Choroid plexus epithelial cell (primary cell): ENCODE results near the gene RSPRY1.

Experiments used
- DNase-seq: peaks from one replicate; pipeline ENCODE4 v3.0.0-alpha.2; 2010; ENCODE audit warnings: low read depth
- H3K4me3 ChIP-seq: 2 replicates; pipeline ENCODE4 v1.5.1; 2011; ENCODE audit warnings: low read depth, mild to moderate bottlenecking, control low read depth, low read length, moderate library complexity
- TF ChIP-seq, protein P1 (sequence below): conservative IDR thresholded peaks from 2 replicates; pipeline ENCODE4 v1.5.1; 2011; ENCODE audit warnings: low read depth, mild to moderate bottlenecking, control low read depth, inconsistent platforms, low read length, moderate library complexity

Gene RSPRY1

DNA sequence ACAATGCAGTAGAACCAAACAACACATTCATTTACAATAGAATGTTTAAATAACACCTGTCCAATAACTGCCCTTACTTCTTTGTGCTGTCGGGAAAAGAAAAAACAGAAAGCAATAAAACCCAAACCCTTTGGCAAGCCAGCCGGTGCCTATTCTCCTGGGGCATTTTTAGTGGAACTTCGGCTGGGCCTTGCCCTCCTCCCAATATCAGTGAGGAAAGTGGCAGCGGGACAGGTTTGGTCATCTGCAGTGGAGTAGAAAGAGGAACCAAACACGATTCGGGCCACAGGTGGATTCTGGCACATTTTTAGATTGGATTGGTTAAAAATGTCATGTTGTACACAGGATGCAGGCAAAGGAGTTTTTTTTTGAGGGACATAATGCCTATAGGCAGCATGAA, 32.3 kb upstream of the RSPRY1 start:
- DNase-seq, result no peak
- H3K4me3 ChIP-seq, result no peak overlapping the region
- TF ChIP-seq, protein P1, sequence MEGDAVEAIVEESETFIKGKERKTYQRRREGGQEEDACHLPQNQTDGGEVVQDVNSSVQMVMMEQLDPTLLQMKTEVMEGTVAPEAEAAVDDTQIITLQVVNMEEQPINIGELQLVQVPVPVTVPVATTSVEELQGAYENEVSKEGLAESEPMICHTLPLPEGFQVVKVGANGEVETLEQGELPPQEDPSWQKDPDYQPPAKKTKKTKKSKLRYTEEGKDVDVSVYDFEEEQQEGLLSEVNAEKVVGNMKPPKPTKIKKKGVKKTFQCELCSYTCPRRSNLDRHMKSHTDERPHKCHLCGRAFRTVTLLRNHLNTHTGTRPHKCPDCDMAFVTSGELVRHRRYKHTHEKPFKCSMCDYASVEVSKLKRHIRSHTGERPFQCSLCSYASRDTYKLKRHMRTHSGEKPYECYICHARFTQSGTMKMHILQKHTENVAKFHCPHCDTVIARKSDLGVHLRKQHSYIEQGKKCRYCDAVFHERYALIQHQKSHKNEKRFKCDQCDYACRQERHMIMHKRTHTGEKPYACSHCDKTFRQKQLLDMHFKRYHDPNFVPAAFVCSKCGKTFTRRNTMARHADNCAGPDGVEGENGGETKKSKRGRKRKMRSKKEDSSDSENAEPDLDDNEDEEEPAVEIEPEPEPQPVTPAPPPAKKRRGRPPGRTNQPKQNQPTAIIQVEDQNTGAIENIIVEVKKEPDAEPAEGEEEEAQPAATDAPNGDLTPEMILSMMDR, result no peak

DNA sequence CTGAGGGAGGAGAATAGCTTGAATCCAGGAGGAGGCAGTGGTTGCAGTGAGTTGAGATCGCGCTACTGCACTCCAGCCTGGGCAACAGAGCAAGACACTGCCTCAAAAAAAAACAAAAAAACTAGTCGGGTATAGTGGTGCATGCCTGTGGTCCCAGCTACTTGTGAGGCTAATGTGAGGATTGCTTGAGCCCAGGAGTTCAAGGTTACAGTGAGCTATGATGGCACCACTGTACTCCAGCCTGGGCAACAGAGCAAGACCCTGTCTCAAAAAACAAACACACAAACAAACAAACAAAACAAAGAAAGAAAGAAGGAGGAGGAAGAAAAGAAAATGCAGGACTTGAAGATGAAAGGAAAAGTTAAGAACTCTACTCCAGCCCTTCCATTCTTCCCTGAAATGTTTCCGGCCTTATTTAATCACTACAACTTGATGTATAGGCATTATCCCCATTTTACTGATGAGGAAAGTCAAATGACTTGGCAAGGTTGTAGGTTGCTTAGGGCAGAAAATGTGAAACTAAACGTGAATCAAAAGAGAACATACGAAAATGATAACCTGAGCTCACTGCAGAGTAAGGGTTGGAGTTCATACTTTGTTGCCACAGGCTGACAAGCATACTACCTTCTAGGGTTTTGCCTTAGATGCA, 30.3 kb upstream of the RSPRY1 start:
- H3K4me3 ChIP-seq, result no peak overlapping the region
- TF ChIP-seq, protein P1, result no peak
- DNase-seq, result no peak

DNA sequence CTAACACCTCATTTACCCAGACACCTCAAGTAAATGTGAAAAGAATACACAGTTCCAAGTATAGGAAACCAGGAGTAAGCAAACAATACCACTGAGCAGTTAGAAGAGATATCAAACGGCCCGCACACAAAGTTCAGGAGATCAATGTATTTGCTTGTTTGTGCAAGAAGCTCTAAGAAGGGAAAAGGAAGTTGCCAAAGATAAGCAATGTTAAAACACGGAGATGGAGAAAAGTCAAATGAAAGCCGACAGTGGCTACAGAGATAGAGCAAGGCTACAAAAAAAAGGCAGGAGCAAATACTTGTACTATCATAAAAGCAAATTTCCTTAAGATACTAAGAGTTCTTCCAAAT, 29.8 kb upstream of the RSPRY1 start:
- TF ChIP-seq, protein P1, result no peak
- H3K4me3 ChIP-seq, result no peak overlapping the region
- peak; percentile 18 for DNase-seq

- no peak for DNase-seq
- TF ChIP-seq, protein P1, result no peak
- no peak overlapping the region for H3K4me3 ChIP-seq
Observed at GRCh38 chr16:57157533-57157932, 28.6 kb upstream of the RSPRY1 start.

- DNase-seq, result no peak
- H3K4me3 ChIP-seq, result no peak overlapping the region
- TF ChIP-seq, protein P1, result no peak
Observed at GRCh38 chr16:57159447-57159846, 26.7 kb upstream of the RSPRY1 start.

GRCh38 chr16:57163842-57164241, 22.3 kb upstream of the RSPRY1 start:
- H3K4me3 ChIP-seq, result no peak overlapping the region
- TF ChIP-seq, protein P1, result no peak
- no peak for DNase-seq

DNA sequence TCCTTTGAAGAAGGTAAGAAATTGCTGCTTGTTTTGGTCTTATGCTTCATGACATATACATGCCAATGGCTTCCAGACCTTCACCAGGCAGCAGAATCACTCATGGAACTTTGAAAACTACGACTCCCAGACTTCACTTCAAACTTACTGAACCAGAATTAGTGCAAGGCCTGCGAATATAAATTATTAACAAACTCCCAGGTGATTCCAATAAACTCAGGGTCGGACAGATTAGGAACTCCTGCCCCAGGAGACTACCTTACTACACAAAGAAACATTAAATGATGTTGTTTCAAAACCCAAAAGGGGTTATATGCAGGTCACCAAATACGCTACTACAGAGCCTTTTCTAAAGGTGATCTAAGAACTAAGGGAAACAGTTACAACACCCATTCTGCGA, 20.6 kb upstream of the RSPRY1 start:
- DNase-seq, result no peak
- TF ChIP-seq, protein P1, result no peak
- no peak overlapping the region for H3K4me3 ChIP-seq
